K562 (cell line): Measurements from ENCODE around the gene STAP1. TPM values are rescaled to one million over a fixed set of nuclear protein-coding genes. Genes with fewer than 3 reads are reported as not detected.

Experiments
- ATAC-seq: fragments of 200-7000 bp; cut with Tn5 transposase; 3 replicates; pipeline ENCODE4 v1.9.1; 2020; ENCODE audit warnings: moderate library complexity
- BruUV-seq: library from RNA; stranded (reverse); fragments of 400-500 nt; replicated peaks from 2 replicates; lab custom pipeline; 2021; lab: Mats Ljungman, UMichigan
- CTCF ChIA-PET: fragments of 300-600 bp; formaldehyde crosslinking; extraction: SDS; loops from one replicate; lab custom pipeline; 2021; ENCODE audit warnings: low intra/inter-chr PET ratio; lab: Yijun Ruan, JAX
- POLR2A ChIA-PET: fragments of 300-600, 350-650 bp; sonication (Branson Sonifier 250); formaldehyde crosslinking; extraction: SDS; loops from one replicate; lab custom pipeline; 2021; ENCODE audit warnings: antibody characterized with exemption, inconsistent platforms; lab: Yijun Ruan, JAX
- DNase-seq, 4 experiments: peaks; one replicate each; pipeline versions ENCODE4 v3.0.0 to v3.0.0-alpha.2; 2011 to 2018; ENCODE audit warnings: low spot score in 3 of 4, mixed read lengths in 3 of 4; ENCODE audit errors: extremely low read depth in 1 of 4
- FAIRE-seq: peaks from 2 replicates; lab custom pipeline; 2011; peaks lifted over from hg19 to GRCh38; lab: Jason Lieb, UNC
- H2AFZ ChIP-seq: 2 replicates; pipeline ENCODE4 v1.6.0; 2011; ENCODE audit warnings: low read depth, low read length, control low read depth, inconsistent platforms
- H3K27ac ChIP-seq: fragments of 200-600 bp; 3 replicates; pipeline ENCODE4 v1.8.0; 2011; ENCODE audit warnings: low read depth, mild to moderate bottlenecking, control low read depth, inconsistent platforms, low read length, moderate library complexity, mixed read lengths; ENCODE audit errors: extremely low read depth
- H3K27me3 ChIP-seq, 2 experiments: fragments of 300-600 bp in 1 of 2; 2 replicates in 1 of 2; 3 replicates in 1 of 2; pipeline versions ENCODE4 v1.6.0 to v1.8.0; 2011; ENCODE audit warnings: inconsistent platforms in 2 of 2, low read length in 2 of 2, mild to moderate bottlenecking in 1 of 2, mixed read lengths in 1 of 2, moderate library complexity in 1 of 2; ENCODE audit not compliant: control insufficient read depth in 2 of 2, insufficient read depth in 2 of 2
- H3K36me3 ChIP-seq: fragments of 300-600 bp; 3 replicates; pipeline ENCODE4 v1.8.0; 2011; ENCODE audit warnings: mild to moderate bottlenecking, low read length, inconsistent platforms; ENCODE audit not compliant: control insufficient read depth, insufficient read depth
- H3K4me1 ChIP-seq, 2 experiments: fragments of 200-600 bp in 1 of 2; replicated peaks in 1 of 2; 2 replicates in 1 of 2; 3 replicates in 1 of 2; pipeline versions ENCODE4 v1.5.1 to v1.8.0; 2011; ENCODE audit warnings: inconsistent platforms in 2 of 2, low read length in 2 of 2, mild to moderate bottlenecking in 1 of 2, mixed read lengths in 1 of 2, moderate library complexity in 1 of 2; ENCODE audit not compliant: control insufficient read depth in 2 of 2, insufficient read depth in 2 of 2
- H3K4me2 ChIP-seq: 2 replicates; pipeline ENCODE4 v1.6.1; 2011; ENCODE audit warnings: low read length, control low read depth, inconsistent platforms, mixed read lengths; ENCODE audit not compliant: insufficient read depth
- H3K4me3 ChIP-seq: fragments of 200-600 bp; sonication (generic), shearing (Covaris generic); 2 replicates; pipeline ENCODE4 v1.5.1; 2016; ENCODE audit warnings: control low read depth, inconsistent platforms
- H3K79me2 ChIP-seq: fragments of 200-600 bp; 3 replicates; pipeline ENCODE4 v1.8.0; 2011; ENCODE audit warnings: low read length, inconsistent platforms; ENCODE audit not compliant: control insufficient read depth, insufficient read depth
- H3K9ac ChIP-seq, 2 experiments: 2 replicates each; pipeline versions ENCODE4 v1.6.0 to v1.6.1; 2011; ENCODE audit warnings: low read depth in 2 of 2, low read length in 2 of 2, control low read depth in 1 of 2, inconsistent platforms in 1 of 2, mild to moderate bottlenecking in 1 of 2, mixed read lengths in 1 of 2; ENCODE audit not compliant: insufficient read depth in 1 of 2
- H3K9me1 ChIP-seq: one replicate; pipeline ENCODE4 v1.6.0; 2011; ENCODE audit warnings: inconsistent platforms, mild to moderate bottlenecking, low read length, moderate library complexity; ENCODE audit not compliant: control insufficient read depth, insufficient read depth
- H3K9me3 ChIP-seq: replicated peaks from 2 replicates; pipeline ENCODE4 v1.5.1; 2011; ENCODE audit warnings: low read depth, low read length, inconsistent platforms; ENCODE audit not compliant: control insufficient read depth, insufficient read depth
- H4K20me1 ChIP-seq: replicated peaks from 2 replicates; pipeline ENCODE4 v1.6.1; 2011; ENCODE audit warnings: low read length, inconsistent platforms, mixed read lengths; ENCODE audit not compliant: control insufficient read depth, insufficient read depth
- HMGN3 ChIP-seq: IDR thresholded peaks from 2 replicates; pipeline ENCODE4 v1.6.1; 2011; ENCODE audit warnings: borderline replicate concordance, low read depth, mild to moderate bottlenecking, mixed read lengths, low read length; ENCODE audit not compliant: insufficient read length; ENCODE audit errors: extremely low read depth
- NFYB ChIP-seq: IDR thresholded peaks from 2 replicates; pipeline ENCODE4 v1.6.1; 2011; ENCODE audit warnings: mild to moderate bottlenecking, moderate library complexity; ENCODE audit not compliant: insufficient read length; ENCODE audit errors: extremely low read depth
- NR2C2 ChIP-seq, 2 experiments: fragments of 200-800 bp in 1 of 2; sonication (Bioruptor generic) in 1 of 2; sonication (generic) in 1 of 2; formaldehyde crosslinking in 1 of 2; IDR thresholded peaks; 2 replicates each; pipeline versions ENCODE4 v1.6.1 to v1.8.0; 2016 to 2022; ENCODE audit warnings: mild to moderate bottlenecking in 1 of 2, missing compliant biosample characterization in 1 of 2, missing genetic modification characterization in 1 of 2, missing genetic modification reagents in 1 of 2
- POLR2AphosphoS2 ChIP-seq: IDR thresholded peaks from 2 replicates; pipeline ENCODE4 v1.6.1; 2012; ENCODE audit warnings: low read length, improper control_type of control experiment
- SNIP1 ChIP-seq: fragments of 450-650 bp; IDR thresholded peaks from 2 replicates; pipeline ENCODE4 v1.7.1; 2017; ENCODE audit warnings: low read depth, mild to moderate bottlenecking
- TAL1 ChIP-seq: fragments of 450-650 bp; IDR thresholded peaks from 2 replicates; pipeline ENCODE4 v1.6.1; 2016; ENCODE audit warnings: mild to moderate bottlenecking
- THAP7 ChIP-seq: fragments of 250-450 bp; sonication (Bioruptor Pico); IDR thresholded peaks from 2 replicates; pipeline ENCODE4 v1.5.0; 2021
- ZNF197 ChIP-seq: fragments of 200-800 bp; sonication (Bioruptor generic); IDR thresholded peaks from 2 replicates; pipeline ENCODE4 v1.6.1; 2016; ENCODE audit warnings: low read depth, missing genetic modification characterization, missing compliant biosample characterization
- ZNF830 ChIP-seq: fragments of 250-450 bp; sonication (Bioruptor Pico); IDR thresholded peaks from 2 replicates; pipeline ENCODE4 v1.5.0; 2021; ENCODE audit warnings: mild to moderate bottlenecking
- WGBS: fragments of 100-300 bp; shearing (Covaris generic); methylation state at CpG from one replicate; pipeline ENCODE4 v1.1.6; 2016; ENCODE audit warnings: low coverage, mixed read lengths; ENCODE audit not compliant: insufficient coverage; ENCODE audit errors: missing lambda C conversion rate; 5-methylcytosine and 5-hydroxymethylcytosine counted together
- in situ Hi-C: fragments of 300-500 bp; cut with MboI; formaldehyde crosslinking; loops from 4 replicates; pipeline ENCODE4 v1.15.0; 2018; ENCODE audit warnings: inconsistent platforms, mixed read lengths
- intact Hi-C: fragments of 100-400 bp; cut with micrococcal nuclease; formaldehyde crosslinking; loops from 2 replicates; pipeline ENCODE4 v1.14.2; 2022
- polyA plus RNA-seq, 8 experiments: library from polyadenylated mRNA; depleted of rRNA in 4 of 8; stranded (reverse) in 5 of 8; unstranded in 3 of 8; fragments of >200 nt; fragmentation: Nextera tagmentation in 2 of 8; fragmentation: Illumina TruSeq in 1 of 8; extraction: Ambion mirVana in 2 of 8; extraction: Trizol in 1 of 8; gene quantifications; 2 replicates each; pipeline versions ENCODE4 v1.2.1 to v1.2.3, GENCODE V29; 2011 to 2014; ENCODE audit warnings: inconsistent platforms in 1 of 8, missing spikeins in 1 of 8
- total RNA-seq, 7 experiments: library from RNA; depleted of rRNA in 6 of 7; stranded (reverse); fragments of >200 nt in 6 of 7; fragmentation: Illumina TruSeq in 2 of 7; extraction: Trizol in 2 of 7; gene quantifications; 2 replicates each; pipeline versions ENCODE4 v1.2.1 to v1.2.3, GENCODE V29; 2011 to 2021; ENCODE audit warnings: low replicate concordance in 1 of 7
- TF ChIP-seq, protein P1 (sequence below): fragments of 250-450 bp; sonication (Bioruptor Pico); IDR thresholded peaks from 2 replicates; pipeline ENCODE4 v1.5.0; 2020; ENCODE audit warnings: mild to moderate bottlenecking, borderline replicate concordance
- TF ChIP-seq, protein P2 (sequence below): sonication (generic); formaldehyde crosslinking; IDR thresholded peaks from 2 replicates; pipeline ENCODE4 v1.8.0; 2022; ENCODE audit warnings: missing genetic modification reagents, mild to moderate bottlenecking, borderline replicate concordance

STAP1 gene
- total and polyA plus RNA-seq, 9 of the 15 experiments (the other 6 are each of a cell fraction or from before 2014, with no cell fraction given): 0.50 to 5.6 (median 1.4) TPM

DNA sequence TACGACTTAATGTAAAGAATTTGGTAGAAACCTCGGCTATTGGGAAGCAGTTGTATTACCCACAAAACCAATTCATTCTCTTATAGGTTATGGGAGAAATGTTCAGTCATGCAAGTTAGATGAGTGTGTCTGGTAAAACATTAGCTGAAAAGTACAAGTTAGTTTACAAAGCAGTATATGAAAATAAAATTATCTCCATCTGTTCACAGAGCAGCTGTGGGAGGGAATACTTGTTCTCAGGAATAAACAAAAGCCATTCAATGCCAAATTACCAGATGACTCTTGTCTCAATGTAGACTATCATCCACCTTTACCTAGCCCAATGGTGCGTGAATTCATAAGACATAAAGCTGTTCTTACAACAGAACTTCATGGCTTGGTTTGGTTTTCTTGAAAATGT lies 28.6 kb downstream of the STAP1 start:
- ChIA-PET POLR2A (interaction anchor here (0.7 kb wide), 1 partner anchor 19 kb away, joined by 4 read pairs; no protein-coding TSS in a partner anchor), CTCF (no interaction called here)
- H3K27ac ChIP-seq: no peak overlapping the region
- H3K4me1 ChIP-seq: no peaks in the 10 kb centered on the region
- no peak overlapping the region for H3K9ac ChIP-seq
- no peak for ATAC-seq
- H3K36me3 ChIP-seq: no peaks in the 10 kb centered on the region
- no peaks in the 10 kb centered on the region for H3K9me3 ChIP-seq
- intact Hi-C loops (no loop called here), in situ Hi-C loops (no loop called here)
- no peak overlapping the region for H3K4me2 ChIP-seq
- H3K9me1 ChIP-seq: no peaks in the 10 kb centered on the region
- no peaks in the 10 kb centered on the region for H3K79me2 ChIP-seq
- FAIRE-seq: no peak
- no peak overlapping the region for H3K4me3 ChIP-seq
- no peaks in the 10 kb centered on the region for H3K27me3 ChIP-seq
- BruUV-seq: no TSS peak
- H2AFZ ChIP-seq: no peak overlapping the region
- TF ChIP-seq ZNF197 (CRISPR knock-in tag) (no peak), POLR2AphosphoS2 (no peak), HMGN3 (no peak), TAL1 (no peak), ZNF830 (CRISPR knock-in tag) (no peak), THAP7 (CRISPR knock-in tag) (no peak), NR2C2 (CRISPR knock-in tag; IDR thresholded peaks at IDR 0.05) (no peak), NR2C2 (tag; IDR thresholded peaks at IDR 0.05) (no peak), NFYB (no peak), SNIP1 (no peak)
- TF ChIP-seq, protein P1, sequence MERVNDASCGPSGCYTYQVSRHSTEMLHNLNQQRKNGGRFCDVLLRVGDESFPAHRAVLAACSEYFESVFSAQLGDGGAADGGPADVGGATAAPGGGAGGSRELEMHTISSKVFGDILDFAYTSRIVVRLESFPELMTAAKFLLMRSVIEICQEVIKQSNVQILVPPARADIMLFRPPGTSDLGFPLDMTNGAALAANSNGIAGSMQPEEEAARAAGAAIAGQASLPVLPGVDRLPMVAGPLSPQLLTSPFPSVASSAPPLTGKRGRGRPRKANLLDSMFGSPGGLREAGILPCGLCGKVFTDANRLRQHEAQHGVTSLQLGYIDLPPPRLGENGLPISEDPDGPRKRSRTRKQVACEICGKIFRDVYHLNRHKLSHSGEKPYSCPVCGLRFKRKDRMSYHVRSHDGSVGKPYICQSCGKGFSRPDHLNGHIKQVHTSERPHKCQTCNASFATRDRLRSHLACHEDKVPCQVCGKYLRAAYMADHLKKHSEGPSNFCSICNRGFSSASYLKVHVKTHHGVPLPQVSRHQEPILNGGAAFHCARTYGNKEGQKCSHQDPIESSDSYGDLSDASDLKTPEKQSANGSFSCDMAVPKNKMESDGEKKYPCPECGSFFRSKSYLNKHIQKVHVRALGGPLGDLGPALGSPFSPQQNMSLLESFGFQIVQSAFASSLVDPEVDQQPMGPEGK (CRISPR knock-in tag): no peak
- TF ChIP-seq, protein P2, sequence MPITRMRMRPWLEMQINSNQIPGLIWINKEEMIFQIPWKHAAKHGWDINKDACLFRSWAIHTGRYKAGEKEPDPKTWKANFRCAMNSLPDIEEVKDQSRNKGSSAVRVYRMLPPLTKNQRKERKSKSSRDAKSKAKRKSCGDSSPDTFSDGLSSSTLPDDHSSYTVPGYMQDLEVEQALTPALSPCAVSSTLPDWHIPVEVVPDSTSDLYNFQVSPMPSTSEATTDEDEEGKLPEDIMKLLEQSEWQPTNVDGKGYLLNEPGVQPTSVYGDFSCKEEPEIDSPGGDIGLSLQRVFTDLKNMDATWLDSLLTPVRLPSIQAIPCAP: no peak
- H4K20me1 ChIP-seq: no peaks in the 10 kb centered on the region
- 72% methylated on average over 3 of the region's 3 CpGs for WGBS
- DNase-seq: no peak
